Muscle of back (tissue), 11 donors: ENCODE data around the gene SAP130. TPM values are rescaled to one million over a fixed set of nuclear protein-coding genes. Genes with fewer than 3 reads are reported as not detected.

ENCODE experiments used
- DNase-seq, 3 donors: peaks; one replicate each; pipeline versions ENCODE4 v3.0.0 to v3.0.0-alpha.2; 2013
- polyA plus RNA-seq, 10 donors: library from polyadenylated mRNA; unstranded; fragments of 120-200 nt; gene quantifications; one replicate each; pipeline ENCODE4 v1.2.1, GENCODE V29; 2013; ENCODE audit not compliant: insufficient read length in 10 of 10

Gene SAP130
- polyA plus RNA-seq, 10 donors = 11.5 to 16.8 (median 13.6) TPM

DNA sequence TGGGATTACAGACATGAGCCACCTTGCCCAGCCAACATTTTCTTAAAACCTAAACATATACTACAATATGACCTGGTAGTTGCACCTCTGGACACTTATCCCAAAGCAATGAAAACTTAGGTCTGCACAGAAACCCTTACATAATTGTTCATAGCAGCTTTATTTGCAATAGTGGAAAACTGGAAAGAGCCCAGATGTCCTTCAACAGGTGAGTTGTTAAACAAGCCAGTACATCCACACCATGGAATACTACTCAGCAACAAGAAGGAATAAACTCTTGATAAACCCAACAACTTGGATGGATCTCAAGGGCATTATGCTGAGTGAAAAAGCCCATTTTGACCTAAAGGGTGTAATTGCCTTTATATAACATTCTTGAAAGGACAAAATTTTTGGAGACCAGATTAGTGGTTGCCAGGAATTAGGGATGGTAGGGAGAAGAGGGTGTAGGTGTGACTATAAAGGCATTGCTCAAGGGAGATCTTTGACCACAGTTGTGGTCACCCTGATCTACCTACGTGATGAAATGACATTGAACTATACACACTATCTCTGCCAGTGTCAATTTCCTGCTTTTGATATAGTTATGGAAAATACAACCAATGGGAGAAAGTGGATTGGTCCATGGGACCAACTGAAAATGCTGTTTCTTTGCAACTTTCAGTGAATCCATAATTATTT, 130.2 kb downstream of the SAP130 start:
- no peak for DNase-seq

DNA sequence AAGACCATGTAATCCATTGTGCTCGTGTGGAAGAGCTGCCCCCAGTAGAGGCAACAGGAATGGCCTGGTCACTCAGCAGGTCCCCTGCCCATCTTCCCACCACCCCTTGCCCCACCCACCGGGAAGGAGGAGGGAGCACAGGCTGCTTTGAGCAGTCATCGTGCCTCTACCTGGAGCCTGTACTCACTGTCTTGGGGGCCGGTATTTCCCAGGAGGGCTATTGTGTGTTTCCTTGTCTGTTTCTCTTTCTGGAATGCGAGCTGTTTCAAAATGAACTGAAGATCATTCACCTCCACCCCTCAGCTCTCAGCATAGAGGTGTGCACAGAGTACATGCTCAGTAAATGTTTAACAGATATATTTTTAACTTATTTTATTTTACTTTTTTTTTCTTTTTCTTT, 134.4 kb downstream of the SAP130 start:
- DNase-seq = no peak

DNA sequence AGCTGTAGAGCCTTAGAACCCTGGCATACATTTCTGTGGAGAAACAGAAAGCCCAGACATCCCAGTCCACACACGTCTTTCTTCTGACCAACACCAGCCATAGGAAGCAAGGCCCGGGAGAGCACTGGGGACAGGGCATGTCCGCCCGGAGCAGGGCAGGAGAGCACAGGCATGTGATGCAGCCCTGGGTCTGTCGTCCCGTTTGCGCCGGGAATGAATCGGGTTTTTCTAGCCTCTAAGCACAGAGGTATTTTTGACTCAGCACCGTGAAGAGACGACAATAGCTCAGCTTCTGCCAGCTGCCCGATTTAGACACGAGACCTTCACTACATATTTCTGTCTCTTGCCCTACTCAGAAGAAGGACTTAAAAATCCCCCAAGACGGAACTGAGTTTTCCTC, 134.8 kb downstream of the SAP130 start:
- no peak for DNase-seq

DNA sequence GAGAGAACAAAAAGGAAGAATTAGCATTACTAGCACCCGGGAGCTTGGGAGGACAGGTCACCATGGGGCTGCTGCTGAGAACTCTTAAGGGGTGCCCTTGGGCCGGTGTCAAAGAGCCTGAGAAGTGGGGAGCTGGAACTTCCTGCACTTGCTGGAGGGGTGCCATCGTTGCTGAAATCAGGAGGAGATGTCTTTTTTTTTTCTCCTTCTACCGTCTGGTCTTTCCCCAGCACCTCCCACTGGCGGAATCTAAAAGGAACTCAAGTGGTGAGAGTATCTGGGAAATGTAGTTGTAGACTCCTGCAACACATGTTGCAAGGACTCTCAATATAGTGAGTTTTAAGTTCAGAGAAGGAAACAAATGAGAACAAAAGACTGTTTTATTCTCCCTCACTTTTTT, 136.0 kb downstream of the SAP130 start:
- no peak for DNase-seq

Other genes with a start within 250 kb of the SAP130 start
- 10 to 100 TPM; 25.3 to 40.5 (median 30.4) TPM for gene WDR33, start 216.9 kb downstream of the SAP130 start, polyA plus RNA-seq
- gene POLR2D, start 169.9 kb downstream of the SAP130 start, polyA plus RNA-seq = 10 to 100 TPM; 41.4 to 53.7 (median 44.5) TPM
- gene AMMECR1L, start 142.1 kb downstream of the SAP130 start, polyA plus RNA-seq = 10 to 100 TPM; 12.8 to 17.9 (median 15.3) TPM
- gene UGGT1, start 63.1 kb upstream of the SAP130 start, polyA plus RNA-seq = 10 to 100 TPM; 19.9 to 35.1 (median 26.9) TPM